A549 (cell line): ENCODE data around the gene SNX6. TPM values are rescaled to one million over a fixed set of nuclear protein-coding genes. Genes with fewer than 3 reads are reported as not detected.

Experiments
- ATAC-seq, 2 experiments: fragments of 200-7000 bp in 1 of 2; fragments of >200 bp in 1 of 2; cut with Nextera tagmentation in 1 of 2; cut with Tn5 transposase in 1 of 2; 3 replicates each; pipeline versions ENCODE4 v1.8.0 to v1.9.1; 2018 to 2020; ENCODE audit warnings: mild to moderate bottlenecking in 1 of 2, moderate library complexity in 1 of 2
- CTCF ChIA-PET: fragments of 300-600 bp; sonication (Branson Sonifier 250); formaldehyde crosslinking; extraction: SDS; loops from one replicate; lab custom pipeline; 2021; ENCODE audit warnings: antibody characterized with exemption, inconsistent platforms; lab: Yijun Ruan, JAX
- POLR2A ChIA-PET: fragments of 350-600 bp; formaldehyde crosslinking; extraction: SDS; loops from one replicate; lab custom pipeline; 2021; ENCODE audit warnings: antibody characterized with exemption, inconsistent platforms; lab: Yijun Ruan, JAX
- DNase-seq, 2 experiments: peaks; one replicate each; pipeline versions ENCODE4 v3.0.0 to v3.0.0-alpha.2; 2011 to 2016; ENCODE audit warnings: low read depth in 1 of 2, low spot score in 1 of 2
- FAIRE-seq: peaks from 2 replicates; lab custom pipeline; 2011; peaks lifted over from hg19 to GRCh38; lab: Jason Lieb, UNC
- H3K27ac ChIP-seq, 2 experiments: fragments of >200 bp; sonication (Bioruptor Twin); formaldehyde crosslinking; 3 replicates each; pipeline ENCODE4 v1.5.1; 2016 to 2017
- H3K4me1 ChIP-seq: fragments of >200 bp; sonication (Bioruptor Twin); formaldehyde crosslinking; 3 replicates; pipeline ENCODE4 v1.6.1; 2016
- H3K4me2 ChIP-seq: fragments of >200 bp; sonication (Bioruptor Twin); formaldehyde crosslinking; 3 replicates; pipeline ENCODE4 v1.6.1; 2016
- H3K4me3 ChIP-seq: fragments of >200 bp; sonication (Bioruptor Twin); formaldehyde crosslinking; 3 replicates; pipeline ENCODE4 v1.5.1; 2016
- H3K9me3 ChIP-seq: fragments of >200 bp; sonication (Bioruptor Twin); formaldehyde crosslinking; 3 replicates; pipeline ENCODE4 v1.6.1; 2016
- CBX2 ChIP-seq: fragments of 200-600 bp; sonication (generic); IDR thresholded peaks from 2 replicates; pipeline ENCODE4 v1.6.1; 2016; ENCODE audit warnings: low read depth, mild to moderate bottlenecking, borderline replicate concordance
- CHD2 ChIP-seq: fragments of 150-350 bp; IDR thresholded peaks from 2 replicates; pipeline ENCODE4 v1.6.1; 2014; ENCODE audit warnings: low read length; ENCODE audit not compliant: partially characterized antibody
- EP300 ChIP-seq, 2 experiments: fragments of >200 bp; sonication (Bioruptor Twin); formaldehyde crosslinking; IDR thresholded peaks; 2 replicates in 1 of 2; 3 replicates in 1 of 2; pipeline ENCODE4 v1.6.1; 2016 to 2017
- FOSB ChIP-seq: fragments of 250-450 bp; sonication (Bioruptor Pico); IDR thresholded peaks from 2 replicates; pipeline ENCODE4 v1.5.0; 2020; ENCODE audit warnings: mild to moderate bottlenecking, moderate library complexity
- FOXS1 ChIP-seq: fragments of 250-450 bp; sonication (Bioruptor Pico); IDR thresholded peaks from 2 replicates; pipeline ENCODE4 v1.5.0; 2020; ENCODE audit warnings: mild to moderate bottlenecking, moderate library complexity
- HOXB5 ChIP-seq: fragments of 250-450 bp; sonication (Bioruptor Pico); IDR thresholded peaks from 2 replicates; pipeline ENCODE4 v1.5.0; 2020; ENCODE audit warnings: mild to moderate bottlenecking, moderate library complexity
- JUN ChIP-seq, 2 experiments: fragments of >200 bp; sonication (Bioruptor Twin); formaldehyde crosslinking; IDR thresholded peaks; 2 replicates in 1 of 2; 3 replicates in 1 of 2; pipeline ENCODE4 v1.6.1; 2016 to 2017
- KDM1A ChIP-seq: fragments of 200-600 bp; sonication (generic); IDR thresholded peaks from 2 replicates; pipeline ENCODE4 v1.6.1; 2016; ENCODE audit warnings: low read depth, mild to moderate bottlenecking
- MAX ChIP-seq: IDR thresholded peaks from 2 replicates; pipeline ENCODE4 v1.6.1; 2012
- NFE2L2 ChIP-seq: fragments of 150-350 bp; conservative IDR thresholded peaks from 2 replicates; pipeline ENCODE4 v1.6.1; 2014; ENCODE audit warnings: low read length
- NPAS2 ChIP-seq: fragments of 250-450 bp; sonication (Bioruptor Pico); IDR thresholded peaks from 2 replicates; pipeline ENCODE4 v1.8.0; 2022; ENCODE audit warnings: mild to moderate bottlenecking, moderate library complexity, borderline replicate concordance
- TFCP2L1 ChIP-seq: fragments of 250-450 bp; sonication (Bioruptor Pico); IDR thresholded peaks from 2 replicates; pipeline ENCODE4 v1.5.0; 2021; ENCODE audit warnings: mild to moderate bottlenecking
- ZNF302 ChIP-seq: fragments of 250-450 bp; sonication (Bioruptor Pico); IDR thresholded peaks from 2 replicates; pipeline ENCODE4 v1.9.0; 2021; ENCODE audit warnings: inconsistent platforms, mild to moderate bottlenecking, moderate library complexity
- WGBS: methylation state at CpG from one replicate; pipeline ENCODE4 v1.1.6; 2017; ENCODE audit errors: missing lambda C conversion rate; 5-methylcytosine and 5-hydroxymethylcytosine counted together
- polyA plus RNA-seq, 4 experiments: library from polyadenylated mRNA; depleted of rRNA in 3 of 4; stranded (reverse); fragments of >200 nt; fragmentation: RNase III in 1 of 4; extraction: RNeasy Plus Mini Kit Qiagen cat#74134 plus additional on column Dnase treatment in 1 of 4; gene quantifications; 2 replicates in 3 of 4; 3 replicates in 1 of 4; pipeline ENCODE4 v1.2.3, GENCODE V29; 2011 to 2017
- TF ChIP-seq, protein P1 (sequence below): fragments of 250-450 bp; sonication (Bioruptor Pico); IDR thresholded peaks from 2 replicates; pipeline ENCODE4 v1.5.0; 2021; ENCODE audit warnings: mild to moderate bottlenecking, moderate library complexity, borderline replicate concordance
- TF ChIP-seq, protein P2 (sequence below): fragments of 200-600 bp; sonication (generic); IDR thresholded peaks from 2 replicates; pipeline ENCODE4 v1.6.1; 2016; ENCODE audit warnings: antibody characterized with exemption, mild to moderate bottlenecking, moderate library complexity
- TF ChIP-seq, protein P3 (sequence below): IDR thresholded peaks from 2 replicates; pipeline ENCODE4 v1.6.1; 2012; ENCODE audit warnings: low read depth, borderline replicate concordance

Gene SNX6
- polyA plus RNA-seq, 2 of the 4 experiments (the other 2 are of a cell fraction): 149 to 174 TPM

DNA sequence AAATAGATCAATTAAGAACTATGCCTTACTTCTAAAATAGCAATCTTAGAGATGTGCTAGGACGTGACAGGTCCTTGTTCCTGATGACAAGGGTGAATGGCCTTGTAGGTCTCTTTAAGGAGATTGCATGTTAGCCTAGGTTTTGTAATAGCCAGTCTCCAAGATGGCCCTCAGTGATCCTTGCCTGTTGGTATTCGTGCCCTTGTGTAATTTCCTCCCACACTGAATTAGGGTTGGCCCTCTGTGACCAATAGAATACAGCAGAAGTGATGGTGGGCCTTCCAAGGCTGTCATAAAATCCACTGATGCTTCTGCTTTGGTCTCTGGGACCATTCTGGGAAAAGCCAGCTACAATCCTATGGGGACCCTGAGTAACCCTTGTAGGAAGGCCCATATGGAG lies 38.2 kb upstream of the SNX6 start:
- Histone ChIP-seq H3K4me2 (no peak overlapping the region), H3K27ac (peak overlapping the region in 1 of 2 experiments; percentile 17; a peak in 3 of 6 replicates), H3K4me1 (peaks cover 16% of the 10 kb centered on the region), H3K4me3 (no peak overlapping the region), H3K9me3 (no peaks in the 10 kb centered on the region)
- WGBS: 67% methylated on average over 2 of the region's 2 CpGs
- TF ChIP-seq ZNF302 (CRISPR knock-in tag) (no peak), MAX (no peak), FOSB (no peak), NFE2L2 (no peak), JUN (IDR thresholded peaks at IDR 0.05) (no peak), TFCP2L1 (CRISPR knock-in tag) (no peak), CBX2 (no peak), HOXB5 (no peak), CHD2 (no peak), FOXS1 (CRISPR knock-in tag) (no peak), EP300 (IDR thresholded peaks at IDR 0.05) (no peak), KDM1A (no peak)
- TF ChIP-seq, protein P1, sequence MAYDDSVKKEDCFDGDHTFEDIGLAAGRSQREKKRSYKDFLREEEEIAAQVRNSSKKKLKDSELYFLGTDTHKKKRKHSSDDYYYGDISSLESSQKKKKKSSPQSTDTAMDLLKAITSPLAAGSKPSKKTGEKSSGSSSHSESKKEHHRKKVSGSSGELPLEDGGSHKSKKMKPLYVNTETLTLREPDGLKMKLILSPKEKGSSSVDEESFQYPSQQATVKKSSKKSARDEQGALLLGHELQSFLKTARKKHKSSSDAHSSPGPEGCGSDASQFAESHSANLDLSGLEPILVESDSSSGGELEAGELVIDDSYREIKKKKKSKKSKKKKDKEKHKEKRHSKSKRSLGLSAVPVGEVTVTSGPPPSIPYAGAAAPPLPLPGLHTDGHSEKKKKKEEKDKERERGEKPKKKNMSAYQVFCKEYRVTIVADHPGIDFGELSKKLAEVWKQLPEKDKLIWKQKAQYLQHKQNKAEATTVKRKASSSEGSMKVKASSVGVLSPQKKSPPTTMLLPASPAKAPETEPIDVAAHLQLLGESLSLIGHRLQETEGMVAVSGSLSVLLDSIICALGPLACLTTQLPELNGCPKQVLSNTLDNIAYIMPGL (CRISPR knock-in tag): no peak
- TF ChIP-seq, protein P2, sequence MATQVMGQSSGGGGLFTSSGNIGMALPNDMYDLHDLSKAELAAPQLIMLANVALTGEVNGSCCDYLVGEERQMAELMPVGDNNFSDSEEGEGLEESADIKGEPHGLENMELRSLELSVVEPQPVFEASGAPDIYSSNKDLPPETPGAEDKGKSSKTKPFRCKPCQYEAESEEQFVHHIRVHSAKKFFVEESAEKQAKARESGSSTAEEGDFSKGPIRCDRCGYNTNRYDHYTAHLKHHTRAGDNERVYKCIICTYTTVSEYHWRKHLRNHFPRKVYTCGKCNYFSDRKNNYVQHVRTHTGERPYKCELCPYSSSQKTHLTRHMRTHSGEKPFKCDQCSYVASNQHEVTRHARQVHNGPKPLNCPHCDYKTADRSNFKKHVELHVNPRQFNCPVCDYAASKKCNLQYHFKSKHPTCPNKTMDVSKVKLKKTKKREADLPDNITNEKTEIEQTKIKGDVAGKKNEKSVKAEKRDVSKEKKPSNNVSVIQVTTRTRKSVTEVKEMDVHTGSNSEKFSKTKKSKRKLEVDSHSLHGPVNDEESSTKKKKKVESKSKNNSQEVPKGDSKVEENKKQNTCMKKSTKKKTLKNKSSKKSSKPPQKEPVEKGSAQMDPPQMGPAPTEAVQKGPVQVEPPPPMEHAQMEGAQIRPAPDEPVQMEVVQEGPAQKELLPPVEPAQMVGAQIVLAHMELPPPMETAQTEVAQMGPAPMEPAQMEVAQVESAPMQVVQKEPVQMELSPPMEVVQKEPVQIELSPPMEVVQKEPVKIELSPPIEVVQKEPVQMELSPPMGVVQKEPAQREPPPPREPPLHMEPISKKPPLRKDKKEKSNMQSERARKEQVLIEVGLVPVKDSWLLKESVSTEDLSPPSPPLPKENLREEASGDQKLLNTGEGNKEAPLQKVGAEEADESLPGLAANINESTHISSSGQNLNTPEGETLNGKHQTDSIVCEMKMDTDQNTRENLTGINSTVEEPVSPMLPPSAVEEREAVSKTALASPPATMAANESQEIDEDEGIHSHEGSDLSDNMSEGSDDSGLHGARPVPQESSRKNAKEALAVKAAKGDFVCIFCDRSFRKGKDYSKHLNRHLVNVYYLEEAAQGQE: no peak
- TF ChIP-seq, protein P3, sequence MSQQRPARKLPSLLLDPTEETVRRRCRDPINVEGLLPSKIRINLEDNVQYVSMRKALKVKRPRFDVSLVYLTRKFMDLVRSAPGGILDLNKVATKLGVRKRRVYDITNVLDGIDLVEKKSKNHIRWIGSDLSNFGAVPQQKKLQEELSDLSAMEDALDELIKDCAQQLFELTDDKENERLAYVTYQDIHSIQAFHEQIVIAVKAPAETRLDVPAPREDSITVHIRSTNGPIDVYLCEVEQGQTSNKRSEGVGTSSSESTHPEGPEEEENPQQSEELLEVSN: no peak
- ATAC-seq (no peak), FAIRE-seq (no peak), DNase-seq (no peak)
- ChIA-PET POLR2A (no interaction called here), CTCF (interaction anchor here (0.5 to 8.0 kb wide), 2 partner anchors 56 to 397 kb away, joined by 3 to 120 read pairs; no protein-coding TSS in a partner anchor)

DNA sequence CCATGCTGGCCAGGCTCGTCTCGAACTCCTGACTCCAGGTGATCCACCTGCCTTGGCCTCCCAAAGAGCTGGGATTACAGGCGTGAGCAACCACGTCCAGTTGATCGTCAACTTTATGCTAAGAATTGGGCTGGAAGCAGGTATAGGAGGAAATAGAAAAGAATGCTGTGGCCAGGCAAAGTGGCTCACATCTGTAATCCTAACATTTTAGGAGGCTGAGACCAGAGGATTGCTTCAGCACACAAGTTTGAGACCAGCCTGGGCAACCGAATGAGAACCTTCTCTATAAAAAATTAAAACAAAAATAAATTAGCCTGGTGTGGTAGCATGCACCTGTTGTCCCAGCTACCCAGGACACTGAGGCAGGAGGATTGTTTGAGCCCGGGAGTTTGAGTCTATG lies 37.1 kb upstream of the SNX6 start:
- ChIA-PET POLR2A (interaction anchor here (1.2 kb wide), 1 partner anchor 16 kb away, joined by 3 read pairs; no protein-coding TSS in a partner anchor), CTCF (interaction anchor here (2.3 kb wide), 1 partner anchor 56 kb away, joined by 8 read pairs; no protein-coding TSS in a partner anchor)
- no peak overlapping the region for H3K4me2 ChIP-seq
- FAIRE-seq (no peak), ATAC-seq (no peak), DNase-seq (no peak)
- H3K4me1 ChIP-seq: peaks cover 16% of the 10 kb centered on the region
- WGBS: 93% methylated on average over 7 of the region's 7 CpGs
- H3K4me3 ChIP-seq: no peak overlapping the region
- TF ChIP-seq NPAS2 (CRISPR knock-in tag): no peak
- peak overlapping the region; percentile 30 to 84; a peak in 4 of 6 replicates for H3K27ac ChIP-seq
- H3K9me3 ChIP-seq: no peaks in the 10 kb centered on the region
